ENCODE results near the gene HOTAIR. TPM values are rescaled to one million over a fixed set of nuclear protein-coding genes. Genes with fewer than 3 reads are reported as not detected.

The HOTAIR gene
- polyA plus RNA-seq, 3 donors, result not detected

- Mint-ChIP-seq H3K9me3 (peaks cover 2 to 60% (median 33%) of the 10 kb centered on the region in 7 donors), H3K36me3 (peaks cover 2 to 17% of the 10 kb centered on the region in 2 donors), H3K4me1 (peaks cover 12% of the 10 kb centered on the region), H3K4me3 (peak overlapping the region in 1 of 2 donors; percentile 87), H3K27ac (no peak overlapping the region), H3K27me3 (ENCODE audit: low read depth in 3 of 3) (peaks cover 94 to 99% (median 96%) of the 10 kb centered on the region in 3 donors)
- no peak overlapping the region for H3K9ac ChIP-seq (ENCODE audit: insufficient read depth, low read length, poor library complexity, severe bottlenecking)
- H3K27me3 ChIP-seq (ENCODE audit: control insufficient read depth in 2 of 2, insufficient read depth in 2 of 2, low read length in 2 of 2), result peaks cover 93 to 99% of the 10 kb centered on the region in 2 donors
- no peak overlapping the region for H2AFZ ChIP-seq (ENCODE audit: insufficient read depth, low read depth, low read length, poor library complexity, severe bottlenecking)
- H3K79me2 ChIP-seq (ENCODE audit: insufficient read depth, low read length), result no peaks in the 10 kb centered on the region
- H3K27ac ChIP-seq (ENCODE audit: low read depth in 1 of 2, low read length in 2 of 2), result no peak overlapping the region
- TF ChIP-seq, protein P1, sequence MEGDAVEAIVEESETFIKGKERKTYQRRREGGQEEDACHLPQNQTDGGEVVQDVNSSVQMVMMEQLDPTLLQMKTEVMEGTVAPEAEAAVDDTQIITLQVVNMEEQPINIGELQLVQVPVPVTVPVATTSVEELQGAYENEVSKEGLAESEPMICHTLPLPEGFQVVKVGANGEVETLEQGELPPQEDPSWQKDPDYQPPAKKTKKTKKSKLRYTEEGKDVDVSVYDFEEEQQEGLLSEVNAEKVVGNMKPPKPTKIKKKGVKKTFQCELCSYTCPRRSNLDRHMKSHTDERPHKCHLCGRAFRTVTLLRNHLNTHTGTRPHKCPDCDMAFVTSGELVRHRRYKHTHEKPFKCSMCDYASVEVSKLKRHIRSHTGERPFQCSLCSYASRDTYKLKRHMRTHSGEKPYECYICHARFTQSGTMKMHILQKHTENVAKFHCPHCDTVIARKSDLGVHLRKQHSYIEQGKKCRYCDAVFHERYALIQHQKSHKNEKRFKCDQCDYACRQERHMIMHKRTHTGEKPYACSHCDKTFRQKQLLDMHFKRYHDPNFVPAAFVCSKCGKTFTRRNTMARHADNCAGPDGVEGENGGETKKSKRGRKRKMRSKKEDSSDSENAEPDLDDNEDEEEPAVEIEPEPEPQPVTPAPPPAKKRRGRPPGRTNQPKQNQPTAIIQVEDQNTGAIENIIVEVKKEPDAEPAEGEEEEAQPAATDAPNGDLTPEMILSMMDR (IDR thresholded peaks at IDR 0.05), result no peak
- no peak overlapping the region for H3K4me2 ChIP-seq (replicated peaks; ENCODE audit: extremely low read depth, low read length, poor library complexity, severe bottlenecking)
- H4K20me1 ChIP-seq (ENCODE audit: insufficient read depth, low read length), result no peaks in the 10 kb centered on the region
- H3K4me3 ChIP-seq (replicated peaks in 1 of 3; ENCODE audit: low read depth in 2 of 3, low read length in 3 of 3), result no peak overlapping the region
- DNase-seq, result no peak
- H3K36me3 ChIP-seq (replicated peaks in 1 of 2; ENCODE audit: control insufficient read depth in 1 of 2, insufficient read depth in 2 of 2, low read length in 2 of 2), result no peaks in the 10 kb centered on the region
- 10% methylated on average over 19 of the region's 25 CpGs for WGBS (ENCODE audit: insufficient coverage)
- H3K9me3 ChIP-seq (replicated peaks in 1 of 2; ENCODE audit: control insufficient read depth in 1 of 2, insufficient read depth in 1 of 2, low read length in 2 of 2), result peaks cover 7 to 83% of the 10 kb centered on the region in 2 donors
- intact Hi-C loops (cut with micrococcal nuclease), result no loop called here
- no peaks in the 10 kb centered on the region for H3K4me1 ChIP-seq (ENCODE audit: control insufficient read depth in 1 of 2, insufficient read depth in 2 of 2, low read length in 2 of 2)
Observed at GRCh38 chr12:53956251-53956887, 18.4 kb downstream of the HOTAIR start.

DNA sequence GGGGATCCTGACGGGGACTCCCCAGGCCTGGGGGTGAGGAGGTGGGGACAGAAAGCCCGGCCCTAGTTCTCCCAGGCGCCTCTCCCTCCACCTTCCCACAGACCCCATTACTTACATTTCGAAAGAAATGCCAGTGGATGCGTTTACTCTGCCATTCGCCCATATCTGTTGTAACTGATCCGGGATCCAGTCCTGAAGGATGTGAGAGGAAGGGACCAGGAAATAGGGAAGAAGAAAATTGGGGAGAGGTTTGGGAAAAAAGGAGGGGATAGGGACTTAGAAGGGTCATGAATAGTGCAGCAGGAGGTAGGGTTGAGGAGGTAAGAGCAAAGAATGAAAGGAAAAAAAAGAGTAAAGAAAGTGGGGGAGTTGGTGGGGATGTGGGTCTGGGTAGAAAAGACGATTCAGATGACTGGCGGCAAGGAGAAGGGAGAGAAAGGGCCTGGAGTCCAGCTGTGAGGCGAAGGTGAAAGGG is 18.9 kb downstream of the HOTAIR start:
- intact Hi-C loops (cut with micrococcal nuclease), result no loop called here
- Mint-ChIP-seq H3K4me1 (peaks cover 14% of the 10 kb centered on the region), H3K4me3 (peak overlapping the region in 1 of 2 donors; percentile 87), H3K27ac (peak overlapping the region in 1 of 7 donors; percentile 9), H3K9me3 (peaks cover 2 to 56% (median 33%) of the 10 kb centered on the region in 7 donors), H3K36me3 (peaks cover 2 to 17% of the 10 kb centered on the region in 2 donors), H3K27me3 (ENCODE audit: low read depth in 3 of 3) (peaks cover 95 to 99% (median 95%) of the 10 kb centered on the region in 3 donors)
- H3K27ac ChIP-seq (ENCODE audit: low read depth in 1 of 2, low read length in 2 of 2), result no peak overlapping the region
- no peaks in the 10 kb centered on the region for H4K20me1 ChIP-seq (ENCODE audit: insufficient read depth, low read length)
- TF ChIP-seq, protein P1 (IDR thresholded peaks at IDR 0.05), result no peak
- H2AFZ ChIP-seq (ENCODE audit: insufficient read depth, low read depth, low read length, poor library complexity, severe bottlenecking), result no peak overlapping the region
- peaks cover 7 to 85% of the 10 kb centered on the region in 2 donors for H3K9me3 ChIP-seq (replicated peaks in 1 of 2; ENCODE audit: control insufficient read depth in 1 of 2, insufficient read depth in 1 of 2, low read length in 2 of 2)
- 4% methylated on average over 4 of the region's 10 CpGs for WGBS (ENCODE audit: insufficient coverage)
- DNase-seq, result no peak
- no peak overlapping the region for H3K4me3 ChIP-seq (replicated peaks in 1 of 3; ENCODE audit: low read depth in 2 of 3, low read length in 3 of 3)
- H3K4me1 ChIP-seq (ENCODE audit: control insufficient read depth in 1 of 2, insufficient read depth in 2 of 2, low read length in 2 of 2), result no peaks in the 10 kb centered on the region
- H3K9ac ChIP-seq (ENCODE audit: insufficient read depth, low read length, poor library complexity, severe bottlenecking), result no peak overlapping the region
- H3K79me2 ChIP-seq (ENCODE audit: insufficient read depth, low read length), result no peaks in the 10 kb centered on the region
- H3K36me3 ChIP-seq (replicated peaks in 1 of 2; ENCODE audit: control insufficient read depth in 1 of 2, insufficient read depth in 2 of 2, low read length in 2 of 2), result no peaks in the 10 kb centered on the region
- peaks cover 92 to 99% of the 10 kb centered on the region in 2 donors for H3K27me3 ChIP-seq (ENCODE audit: control insufficient read depth in 2 of 2, insufficient read depth in 2 of 2, low read length in 2 of 2)
- H3K4me2 ChIP-seq (replicated peaks; ENCODE audit: extremely low read depth, low read length, poor library complexity, severe bottlenecking), result no peak overlapping the region
